ENCODE measurements around the gene TLR2.
A peak's percentile ranks its signal among the peaks of the same experiment; 100 is the strongest.
"Not testable (repeated sequence)": the region's sequence is repeated elsewhere in the genome, so short reads cannot be mapped to it uniquely, and the experiment has no call there.

The TLR2 gene

DNA sequence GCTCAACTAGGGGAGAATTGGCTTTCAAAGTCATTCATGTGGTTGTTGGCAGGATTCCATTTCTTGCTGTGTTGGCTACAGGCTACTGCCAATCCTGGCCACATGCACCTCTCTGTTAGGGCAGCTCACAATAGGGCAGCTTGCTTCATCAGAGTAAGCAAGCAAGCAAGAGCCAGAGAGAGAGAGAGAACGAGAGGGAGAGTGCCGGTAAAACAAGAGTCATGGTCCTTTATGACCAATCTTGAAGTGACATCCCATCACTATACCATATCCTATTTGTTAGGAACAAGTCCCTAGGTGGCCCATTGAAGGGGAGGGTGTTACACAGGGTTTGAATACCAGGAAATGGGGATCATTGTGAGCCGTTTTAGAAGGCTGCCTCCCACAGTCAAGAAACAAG is 33.0 kb upstream of the TLR2 start:
- peak overlapping the region; percentile 19 for H3K27ac Mint-ChIP-seq
- H3K4me3 Mint-ChIP-seq: no peak overlapping the region
- no peaks in the 10 kb centered on the region for H3K9me3 Mint-ChIP-seq
- H3K27me3 Mint-ChIP-seq: peaks cover 12% of the 10 kb centered on the region
- peaks cover 15% of the 10 kb centered on the region for H3K4me1 Mint-ChIP-seq
- no peak for ATAC-seq
- no peaks in the 10 kb centered on the region for H3K36me3 Mint-ChIP-seq

DNA sequence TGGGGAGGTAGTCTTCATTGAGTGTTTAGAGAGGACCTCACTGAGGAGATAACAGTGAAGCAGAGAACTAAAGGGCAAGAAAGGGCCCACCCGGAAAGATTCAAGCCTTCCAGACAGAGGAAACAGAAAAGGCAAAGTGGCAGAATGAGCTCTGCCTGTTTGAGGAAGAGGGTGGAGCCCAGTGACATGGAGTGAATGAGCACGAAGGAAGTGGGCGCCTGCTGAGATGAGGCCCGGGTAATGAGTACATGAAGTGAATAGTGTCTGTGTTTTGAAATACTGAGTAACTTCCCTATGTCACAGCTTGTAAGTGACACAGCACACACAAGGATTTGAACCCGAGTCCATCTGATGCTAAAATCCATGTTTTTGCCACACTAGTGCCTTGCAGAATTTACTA is 32.5 kb upstream of the TLR2 start:
- peaks cover 16% of the 10 kb centered on the region for H3K27me3 Mint-ChIP-seq
- no peaks in the 10 kb centered on the region for H3K36me3 Mint-ChIP-seq
- H3K4me3 Mint-ChIP-seq: no peak overlapping the region
- ATAC-seq: no peak
- H3K9me3 Mint-ChIP-seq: no peaks in the 10 kb centered on the region
- peak overlapping the region; percentile 19 for H3K27ac Mint-ChIP-seq
- H3K4me1 Mint-ChIP-seq: peaks cover 15% of the 10 kb centered on the region

DNA sequence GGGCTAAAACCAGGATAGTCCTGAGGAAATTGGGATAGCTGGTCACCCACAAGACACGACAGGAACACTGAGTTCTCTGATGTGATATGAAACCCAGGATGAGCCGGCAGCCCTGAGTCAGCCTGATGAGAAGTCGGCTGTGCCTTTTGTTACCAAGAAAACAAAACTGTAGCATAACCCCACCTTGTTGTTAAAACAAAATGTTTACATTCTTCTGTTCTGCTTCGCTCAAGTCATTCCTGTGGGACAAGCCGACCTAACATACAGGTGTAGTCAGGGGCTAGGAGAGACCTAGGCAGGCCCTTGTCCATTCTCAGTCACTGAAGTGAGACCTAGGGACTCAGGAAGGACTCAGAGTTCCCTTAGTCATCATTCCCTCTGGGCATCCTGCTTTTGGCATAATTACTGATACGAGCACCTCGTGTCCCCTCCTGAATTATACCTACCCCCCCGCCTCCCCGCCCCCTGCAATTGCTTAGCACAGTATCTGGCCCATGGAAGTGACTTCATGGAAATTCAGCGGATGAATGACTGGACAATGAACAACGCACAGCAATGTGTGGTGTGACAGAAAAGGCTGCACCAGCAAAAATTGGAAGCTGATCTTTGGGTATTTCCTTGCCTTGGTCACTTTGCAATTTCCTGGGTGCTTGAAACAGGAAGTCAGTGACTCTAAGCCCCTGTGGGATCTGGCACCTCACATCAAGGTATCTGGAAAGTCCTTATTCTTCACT is 31.9 kb upstream of the TLR2 start:
- Mint-ChIP-seq H3K27ac (no peak overlapping the region), H3K36me3 (no peaks in the 10 kb centered on the region), H3K4me1 (peaks cover 15% of the 10 kb centered on the region), H3K9me3 (no peaks in the 10 kb centered on the region), H3K4me3 (no peak overlapping the region), H3K27me3 (peaks cover 19% of the 10 kb centered on the region)
- ATAC-seq: no peak

DNA sequence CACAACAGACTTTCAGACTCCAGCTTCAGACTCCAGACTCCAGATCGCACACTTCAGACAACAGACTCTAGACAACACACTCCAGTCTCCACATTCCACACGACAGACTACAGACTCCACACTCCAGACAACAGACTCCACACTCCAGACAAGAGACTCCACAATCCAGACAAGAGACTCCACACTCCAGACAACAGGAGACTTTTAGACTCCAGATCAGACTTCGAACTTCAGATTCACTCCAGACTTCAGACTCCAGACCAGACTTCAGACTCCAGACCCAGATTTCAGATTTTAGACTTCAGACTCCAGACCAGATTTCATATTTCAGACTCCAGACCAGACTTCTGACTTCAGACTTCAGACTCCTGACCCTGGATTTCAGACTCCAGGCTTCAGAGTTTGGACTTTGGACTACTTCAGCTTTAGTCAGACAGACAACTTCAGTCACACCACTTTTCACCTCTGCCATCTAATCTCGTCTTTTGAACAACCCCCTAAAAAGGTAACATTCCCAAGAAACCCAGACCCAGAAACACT is 29.0 kb upstream of the TLR2 start:
- Mint-ChIP-seq H3K27ac (no peak overlapping the region), H3K4me1 (peaks cover 10% of the 10 kb centered on the region), H3K9me3 (no peaks in the 10 kb centered on the region), H3K4me3 (no peak overlapping the region), H3K36me3 (no peaks in the 10 kb centered on the region), H3K27me3 (peaks cover 40% of the 10 kb centered on the region)
- ATAC-seq: no peak

DNA sequence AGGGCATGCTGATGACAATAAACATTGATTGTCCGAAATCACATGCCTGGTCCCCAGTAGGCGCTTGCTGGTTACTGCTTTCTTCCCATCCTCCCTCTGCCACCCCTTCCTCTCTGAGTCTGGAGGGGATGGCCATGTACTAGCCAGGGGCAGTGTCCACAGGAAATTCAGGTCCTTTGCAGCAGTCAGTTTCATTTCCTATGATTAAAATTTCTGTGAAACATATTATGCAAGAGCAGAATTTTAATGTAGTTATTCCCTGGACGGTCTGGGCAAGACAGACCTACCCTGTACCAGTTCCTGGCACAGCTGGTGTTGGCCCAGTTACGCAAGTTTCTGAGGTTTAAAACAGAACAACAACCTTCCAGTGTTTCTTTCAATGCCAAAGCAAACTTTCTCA is 28.2 kb upstream of the TLR2 start:
- no peak for ATAC-seq
- H3K27ac Mint-ChIP-seq: no peak overlapping the region
- no peak overlapping the region for H3K4me3 Mint-ChIP-seq
- peaks cover 10% of the 10 kb centered on the region for H3K4me1 Mint-ChIP-seq
- H3K36me3 Mint-ChIP-seq: no peaks in the 10 kb centered on the region
- H3K27me3 Mint-ChIP-seq: peaks cover 40% of the 10 kb centered on the region
- H3K9me3 Mint-ChIP-seq: no peaks in the 10 kb centered on the region

DNA sequence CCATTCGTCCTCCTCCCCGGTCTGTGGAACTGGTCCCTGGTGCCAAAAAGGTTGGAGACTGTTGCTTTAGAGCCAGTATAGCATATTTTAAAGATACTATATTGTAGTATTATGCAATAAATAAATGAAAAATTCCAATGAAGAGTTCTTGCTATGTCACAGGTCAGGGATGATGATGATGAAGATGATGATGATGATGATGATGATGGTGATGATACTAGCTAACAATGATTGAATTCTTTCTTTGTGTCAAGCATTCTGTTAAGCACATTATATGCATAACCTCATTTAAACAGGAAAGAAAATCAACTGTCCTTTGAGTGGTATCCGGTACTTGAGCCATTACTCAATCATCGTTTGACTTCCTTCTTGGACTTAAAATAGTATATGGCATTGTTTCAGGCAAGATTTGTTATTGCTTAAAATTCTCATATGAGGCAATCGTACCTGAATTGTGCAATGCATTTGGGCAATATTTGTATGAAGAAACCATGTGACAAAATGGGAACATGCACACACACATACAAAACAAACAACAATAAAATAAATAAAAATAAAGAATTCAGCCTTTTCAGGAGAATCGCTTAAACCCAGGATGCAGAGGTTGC is 22.8 kb upstream of the TLR2 start:
- Mint-ChIP-seq H3K27me3 (peaks cover 26% of the 10 kb centered on the region), H3K4me1 (no peaks in the 10 kb centered on the region), H3K36me3 (no peaks in the 10 kb centered on the region), H3K4me3 (no peak overlapping the region), H3K9me3 (peaks cover 14% of the 10 kb centered on the region), H3K27ac (no peak overlapping the region)
- no peak for ATAC-seq

DNA sequence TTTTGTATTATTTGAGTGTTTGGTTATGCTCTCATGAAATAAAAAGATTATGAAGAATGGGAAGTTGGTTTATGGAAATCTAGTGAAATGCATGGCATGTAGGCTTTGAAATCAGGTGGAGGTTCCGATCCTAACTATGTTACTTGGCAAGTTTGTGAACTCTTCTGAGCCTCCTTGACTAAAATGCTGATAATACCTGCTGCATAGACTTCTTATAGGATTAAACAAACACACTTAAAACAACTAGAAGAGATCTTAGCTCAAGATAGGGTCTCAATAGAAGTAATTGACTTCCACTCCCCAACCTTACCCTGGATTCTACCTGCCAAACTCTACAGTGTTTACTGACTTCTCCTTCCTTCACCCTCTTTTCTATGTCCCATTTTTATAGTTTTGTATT is 22.2 kb upstream of the TLR2 start:
- no peaks in the 10 kb centered on the region for H3K36me3 Mint-ChIP-seq
- no peaks in the 10 kb centered on the region for H3K4me1 Mint-ChIP-seq
- no peak overlapping the region for H3K27ac Mint-ChIP-seq
- H3K4me3 Mint-ChIP-seq: no peak overlapping the region
- no peak for ATAC-seq
- H3K9me3 Mint-ChIP-seq: peaks cover 14% of the 10 kb centered on the region
- peaks cover 21% of the 10 kb centered on the region for H3K27me3 Mint-ChIP-seq

DNA sequence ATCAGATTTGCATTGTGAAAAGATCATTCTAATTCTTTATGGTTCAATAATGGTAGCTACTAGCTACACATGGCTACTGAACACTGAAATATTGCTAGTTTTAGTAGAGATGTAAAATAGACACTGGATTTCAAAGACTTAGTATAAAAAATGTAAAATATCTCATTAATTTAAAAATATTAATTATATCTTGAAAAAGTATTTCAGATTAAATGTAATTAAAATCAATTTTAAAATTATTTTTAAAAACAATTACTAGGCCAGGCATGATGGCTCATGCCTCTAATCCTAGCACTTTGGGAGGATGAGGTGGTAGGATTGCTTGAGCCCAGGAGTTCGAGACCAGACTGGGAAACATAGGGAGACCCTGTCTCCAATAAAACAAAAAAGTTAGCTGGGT is 20.4 kb upstream of the TLR2 start:
- Mint-ChIP-seq H3K4me1 (no peaks in the 10 kb centered on the region), H3K4me3 (no peak overlapping the region), H3K9me3 (peaks cover 14% of the 10 kb centered on the region), H3K27me3 (peaks cover 8% of the 10 kb centered on the region), H3K36me3 (no peaks in the 10 kb centered on the region), H3K27ac (no peak overlapping the region)
- no peak for ATAC-seq

DNA sequence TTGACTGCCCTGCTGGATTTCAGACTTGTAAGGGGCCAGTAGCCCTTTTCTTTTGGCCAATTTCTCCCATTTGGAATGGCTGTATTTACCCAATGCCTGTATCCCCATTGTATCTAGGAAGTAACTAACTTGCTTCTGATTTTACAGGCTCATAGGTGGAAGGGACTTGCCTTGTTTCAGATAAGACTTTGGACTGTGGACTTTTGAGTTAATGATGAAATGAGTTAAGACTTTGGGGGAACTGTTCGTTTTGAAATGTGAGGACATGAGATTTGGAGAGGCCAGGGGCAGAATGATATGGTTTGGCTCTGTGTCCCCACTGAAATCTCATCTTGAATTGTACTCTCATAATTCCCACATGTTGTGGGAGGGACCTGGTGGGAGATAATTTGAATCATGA is 17.6 kb upstream of the TLR2 start:
- not testable (repeated sequence) for ATAC-seq, H3K27me3 Mint-ChIP-seq, H3K36me3 Mint-ChIP-seq, H3K4me3 Mint-ChIP-seq, H3K4me1 Mint-ChIP-seq, H3K27ac Mint-ChIP-seq
- H3K9me3 Mint-ChIP-seq: peaks cover 16% of the 10 kb centered on the region

DNA sequence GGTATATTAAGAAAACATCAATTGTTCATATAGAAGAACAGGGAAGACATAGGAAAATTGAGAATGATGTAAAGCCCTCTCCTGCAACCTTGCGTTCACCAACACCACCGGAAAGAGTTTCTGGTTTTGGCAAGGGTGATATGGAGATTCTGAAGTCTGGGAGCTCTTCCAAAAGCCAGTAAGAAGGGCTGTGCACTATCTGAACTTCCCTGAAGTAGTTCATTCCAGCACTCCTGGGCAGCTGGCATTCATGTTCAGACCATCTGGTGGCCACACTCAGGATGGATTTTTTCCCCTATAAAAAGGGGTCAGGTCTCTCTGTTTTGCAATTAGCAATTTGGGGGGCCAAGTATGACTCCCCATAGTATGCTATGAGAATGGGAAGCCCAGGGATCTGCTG is 15.4 kb upstream of the TLR2 start:
- no peak for ATAC-seq
- Mint-ChIP-seq H3K4me3 (no peak overlapping the region), H3K27ac (no peak overlapping the region), H3K27me3 (peaks cover 8% of the 10 kb centered on the region), H3K36me3 (no peaks in the 10 kb centered on the region), H3K4me1 (no peaks in the 10 kb centered on the region), H3K9me3 (peaks cover 5% of the 10 kb centered on the region)

DNA sequence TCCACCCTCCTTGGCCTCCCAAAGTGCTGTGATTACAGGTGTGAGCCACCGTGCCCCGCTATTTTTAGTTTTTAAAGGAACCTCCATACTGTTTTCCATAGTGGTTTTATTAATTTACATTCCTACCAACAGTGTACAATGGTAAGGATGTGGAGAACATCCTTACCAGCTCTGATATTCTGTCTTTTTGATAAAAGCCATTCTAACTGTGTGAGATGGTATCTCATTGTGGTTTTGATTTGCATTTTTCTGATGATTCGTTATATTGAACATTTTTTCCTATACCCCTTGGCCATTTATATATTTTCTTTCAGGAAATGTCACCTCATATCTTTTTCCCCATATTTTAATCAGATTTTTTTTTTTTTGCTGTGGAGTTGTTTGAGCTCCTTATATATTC is 14.2 kb upstream of the TLR2 start:
- Mint-ChIP-seq H3K9me3 (peaks cover 13% of the 10 kb centered on the region), H3K4me3 (no peak overlapping the region), H3K27ac (no peak overlapping the region), H3K27me3 (peaks cover 19% of the 10 kb centered on the region), H3K4me1 (no peaks in the 10 kb centered on the region), H3K36me3 (peaks cover 4% of the 10 kb centered on the region)
- no peak for ATAC-seq

DNA sequence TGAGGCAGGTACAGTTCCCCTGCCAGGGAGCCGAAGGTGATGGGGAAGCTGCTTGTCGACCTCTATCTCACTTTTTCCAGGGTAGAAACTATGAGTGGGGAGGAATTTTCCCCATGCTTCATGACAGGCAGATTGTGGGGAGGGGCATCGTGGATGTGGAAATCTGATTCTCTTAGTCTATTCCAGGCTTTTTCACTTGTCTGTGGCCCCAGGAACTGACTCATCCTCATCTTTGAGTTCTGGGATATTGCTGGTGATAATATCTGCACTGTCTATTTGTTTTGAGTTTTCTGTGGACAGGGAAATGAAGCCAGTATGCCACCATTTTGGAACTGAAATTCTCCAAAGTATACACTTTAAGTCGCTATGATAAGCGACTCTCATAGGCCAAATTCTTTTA is 7.6 kb upstream of the TLR2 start:
- Mint-ChIP-seq H3K9me3 (peaks cover 27% of the 10 kb centered on the region), H3K27ac (no peak overlapping the region), H3K36me3 (peaks cover 12% of the 10 kb centered on the region), H3K4me3 (no peak overlapping the region), H3K27me3 (peaks cover 23% of the 10 kb centered on the region), H3K4me1 (no peaks in the 10 kb centered on the region)
- no peak for ATAC-seq

DNA sequence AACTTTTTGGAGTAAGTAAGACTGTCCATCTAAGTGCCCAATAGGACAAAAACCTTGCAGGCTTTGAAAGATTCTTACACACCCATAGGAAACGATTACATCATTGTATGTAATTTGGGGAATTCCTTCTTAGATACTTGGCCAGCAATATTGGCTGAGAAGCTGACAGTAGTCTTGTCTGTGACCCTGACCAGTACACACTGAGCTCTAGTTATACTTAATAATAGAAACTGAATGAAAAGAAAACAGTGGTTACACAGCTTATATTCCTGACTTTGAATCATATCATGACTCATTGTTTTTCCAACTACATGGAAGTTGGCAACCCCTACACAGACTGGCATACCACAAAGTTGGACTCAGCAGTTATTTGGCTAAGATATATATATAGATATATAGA is 7.1 kb upstream of the TLR2 start:
- Mint-ChIP-seq H3K9me3 (peaks cover 27% of the 10 kb centered on the region), H3K36me3 (peaks cover 12% of the 10 kb centered on the region), H3K27ac (no peak overlapping the region), H3K27me3 (peaks cover 19% of the 10 kb centered on the region), H3K4me3 (no peak overlapping the region), H3K4me1 (no peaks in the 10 kb centered on the region)
- ATAC-seq: no peak

DNA sequence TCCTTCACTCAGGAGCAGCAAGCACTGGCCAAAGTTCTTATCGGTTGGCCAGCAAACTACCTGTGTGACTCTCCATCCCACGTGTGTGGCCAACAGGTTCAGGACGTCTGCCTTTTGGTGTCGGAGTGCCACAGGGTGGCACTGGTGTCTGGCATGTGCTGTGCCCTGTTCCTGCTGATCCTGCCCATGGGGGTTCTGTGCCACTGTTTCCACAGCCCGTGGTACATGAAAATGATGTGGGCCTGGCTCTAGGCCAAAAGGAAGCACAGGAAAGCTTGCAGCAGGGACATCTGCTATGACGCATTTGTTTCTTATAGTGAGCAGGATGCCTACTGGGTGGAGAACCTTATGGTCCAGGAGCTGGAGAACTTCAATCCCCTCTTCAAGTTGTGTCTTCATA is 4.6 kb upstream of the TLR2 start:
- Mint-ChIP-seq H3K4me3 (no peak overlapping the region), H3K36me3 (peaks cover 12% of the 10 kb centered on the region), H3K27me3 (peaks cover 23% of the 10 kb centered on the region), H3K4me1 (peaks cover 7% of the 10 kb centered on the region), H3K9me3 (peaks cover 20% of the 10 kb centered on the region), H3K27ac (no peak overlapping the region)
- no peak for ATAC-seq

DNA sequence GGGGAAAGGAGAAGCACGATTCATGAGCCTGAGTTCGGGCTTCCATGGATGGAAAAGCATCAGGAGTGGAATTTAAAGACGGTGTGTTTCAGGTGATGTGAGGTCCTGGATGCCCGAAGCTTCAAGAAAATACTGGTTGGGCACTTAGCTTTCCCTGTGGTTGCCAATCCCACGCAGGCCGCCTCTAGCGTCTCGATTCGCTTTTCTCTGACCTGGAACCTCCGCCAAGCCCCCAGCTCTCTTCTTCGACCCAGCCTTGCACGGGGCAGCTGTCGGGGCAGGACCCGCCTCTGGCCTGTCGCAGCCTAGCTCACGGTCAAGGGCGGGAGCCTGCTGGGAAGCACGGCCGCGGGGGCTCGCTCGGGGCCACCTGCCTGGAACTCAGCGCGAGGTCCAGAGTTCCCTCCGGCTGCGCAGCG is 308 bp upstream of the TLR2 start:
- Mint-ChIP-seq H3K27me3 (peaks cover 12% of the 10 kb centered on the region), H3K9me3 (peaks cover 3% of the 10 kb centered on the region), H3K4me1 (peaks cover 16% of the 10 kb centered on the region), H3K36me3 (peaks cover 11% of the 10 kb centered on the region), H3K27ac (peak overlapping the region; percentile 76), H3K4me3 (peak overlapping the region; percentile 80)
- no peak for ATAC-seq

DNA sequence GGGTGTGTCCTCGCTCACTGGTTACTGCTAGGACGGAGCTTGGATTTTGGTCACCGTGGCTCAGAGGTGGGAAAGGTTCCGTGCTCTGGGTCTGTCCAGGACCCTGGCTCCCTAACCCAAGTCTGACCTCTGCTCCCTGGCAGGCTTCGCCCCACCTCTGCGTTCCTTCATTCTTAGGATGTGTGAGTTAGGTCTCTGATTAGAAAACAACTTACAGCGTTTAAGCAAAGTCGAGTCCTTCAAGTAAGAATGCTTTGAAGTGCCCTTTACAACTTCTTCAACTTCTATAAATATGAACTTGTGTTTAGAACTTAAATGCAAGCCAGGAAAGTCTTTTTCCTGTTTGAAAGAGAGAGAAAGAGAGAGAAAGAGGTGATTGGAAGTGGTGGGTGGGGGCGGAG is 891 bp downstream of the TLR2 start:
- Mint-ChIP-seq H3K4me3 (peak overlapping the region; percentile 80), H3K27me3 (peaks cover 12% of the 10 kb centered on the region), H3K4me1 (peaks cover 16% of the 10 kb centered on the region), H3K9me3 (peaks cover 5% of the 10 kb centered on the region), H3K27ac (peak overlapping the region; percentile 76), H3K36me3 (peaks cover 21% of the 10 kb centered on the region)
- ATAC-seq: no peak

All from stimulated activated memory B cell treated with anti-CD40 and anti-IgM and Interleukin-4, amounts not matched to agents 10 μg/mL and 1 μg/mL and 100 μg/mL, for 72 hours (primary cell).